Stimulated activated memory B cell treated with anti-CD40 and anti-IgM and Interleukin-4, amounts not matched to agents 10 μg/mL and 1 μg/mL and 100 μg/mL, for 72 hours (primary cell): ENCODE results near the gene MCM3AP.

Experiments used
- ATAC-seq: fragments of 150-1000 bp; cut with Tn5 transposase; 2 replicates; pipeline ENCODE4 v1.10.0; 2021
- H3K27ac Mint-ChIP-seq: one replicate; pipeline ENCODE4 v1.8.0; 2022; ENCODE audit warnings: mild to moderate bottlenecking, mixed read lengths
- H3K27me3 Mint-ChIP-seq: one replicate; pipeline ENCODE4 v1.8.0; 2022; ENCODE audit warnings: mixed read lengths
- H3K36me3 Mint-ChIP-seq: one replicate; pipeline ENCODE4 v1.8.0; 2022; ENCODE audit warnings: mixed read lengths
- H3K4me1 Mint-ChIP-seq: one replicate; pipeline ENCODE4 v1.8.0; 2022; ENCODE audit warnings: mixed read lengths
- H3K4me3 Mint-ChIP-seq: one replicate; pipeline ENCODE4 v1.8.0; 2022; ENCODE audit warnings: mild to moderate bottlenecking, moderate library complexity, mixed read lengths
- H3K9me3 Mint-ChIP-seq: one replicate; pipeline ENCODE4 v1.8.0; 2022; ENCODE audit warnings: mixed read lengths

Gene MCM3AP

GRCh38 chr21:46265736-46266525 lies 19.5 kb downstream of the MCM3AP start:
- H3K4me3 Mint-ChIP-seq, result no peak overlapping the region
- H3K27ac Mint-ChIP-seq, result peak overlapping the region; percentile 46
- no peaks in the 10 kb centered on the region for H3K9me3 Mint-ChIP-seq
- no peaks in the 10 kb centered on the region for H3K27me3 Mint-ChIP-seq
- no peak for ATAC-seq
- H3K36me3 Mint-ChIP-seq, result peaks cover 73% of the 10 kb centered on the region
- no peaks in the 10 kb centered on the region for H3K4me1 Mint-ChIP-seq

DNA sequence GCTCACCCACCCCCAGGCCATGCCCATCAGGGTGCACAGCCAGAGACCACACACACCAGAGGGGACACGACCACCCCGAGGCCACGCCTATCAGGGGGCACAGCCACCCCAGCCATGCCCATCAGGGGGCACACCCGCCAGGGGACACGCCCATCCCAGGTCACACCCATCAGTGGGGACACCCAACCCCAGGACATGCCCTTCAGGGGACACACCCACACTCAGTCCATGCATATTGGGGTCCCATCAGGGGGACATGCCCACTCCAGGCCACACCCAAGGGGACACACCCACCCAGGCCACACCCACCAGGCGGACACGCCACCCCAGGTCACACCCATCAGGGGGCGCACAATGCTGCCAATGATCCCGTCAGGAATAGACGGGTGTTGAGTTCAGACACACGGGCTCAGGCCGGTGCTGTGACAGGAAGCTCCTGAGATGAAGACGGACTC lies 20.7 kb downstream of the MCM3AP start:
- H3K27me3 Mint-ChIP-seq, result no peaks in the 10 kb centered on the region
- H3K36me3 Mint-ChIP-seq, result peaks cover 68% of the 10 kb centered on the region

DNA sequence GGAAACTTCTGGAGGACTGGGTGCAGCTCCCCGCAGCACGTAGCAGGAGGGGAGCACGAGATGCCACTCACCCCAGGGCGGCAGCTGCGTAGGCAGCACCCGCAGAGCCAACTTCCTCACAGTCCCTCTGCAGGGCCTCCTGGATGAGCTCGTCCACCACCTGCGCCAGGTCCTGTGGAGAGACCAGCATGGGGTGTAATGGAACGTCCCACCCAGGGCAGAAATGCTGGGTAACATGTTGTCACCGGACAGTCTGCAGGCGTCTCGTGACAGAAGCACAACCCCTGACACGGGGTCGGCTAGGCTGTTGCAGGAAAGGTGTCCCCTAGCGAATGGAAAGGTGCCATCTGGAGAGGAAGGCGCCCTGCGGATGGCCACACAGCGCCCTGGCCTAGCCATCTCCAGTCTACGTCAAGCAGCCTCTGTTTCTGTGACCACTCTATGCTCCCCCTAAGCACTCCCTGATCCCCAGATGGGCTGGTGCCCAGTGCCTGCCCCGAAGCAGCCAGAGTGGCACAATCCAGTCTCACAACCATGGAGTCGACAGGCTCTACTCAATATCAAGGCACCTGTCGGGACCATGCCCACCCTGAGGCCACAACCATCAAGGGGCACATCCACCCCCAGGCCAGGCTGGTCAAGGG lies 21.2 kb downstream of the MCM3AP start:
- Mint-ChIP-seq H3K4me3 (no peak overlapping the region), H3K27me3 (no peaks in the 10 kb centered on the region), H3K9me3 (no peaks in the 10 kb centered on the region), H3K36me3 (peaks cover 63% of the 10 kb centered on the region), H3K27ac (no peak overlapping the region), H3K4me1 (no peaks in the 10 kb centered on the region)
- ATAC-seq, result no peak

More for the DNA sequence above, 20.7 kb downstream of the MCM3AP start:
- Mint-ChIP-seq H3K9me3 (no peaks in the 10 kb centered on the region), H3K4me3 (no peak overlapping the region), H3K27ac (no peak overlapping the region), H3K4me1 (no peaks in the 10 kb centered on the region)
- ATAC-seq, result peak; percentile 71

DNA sequence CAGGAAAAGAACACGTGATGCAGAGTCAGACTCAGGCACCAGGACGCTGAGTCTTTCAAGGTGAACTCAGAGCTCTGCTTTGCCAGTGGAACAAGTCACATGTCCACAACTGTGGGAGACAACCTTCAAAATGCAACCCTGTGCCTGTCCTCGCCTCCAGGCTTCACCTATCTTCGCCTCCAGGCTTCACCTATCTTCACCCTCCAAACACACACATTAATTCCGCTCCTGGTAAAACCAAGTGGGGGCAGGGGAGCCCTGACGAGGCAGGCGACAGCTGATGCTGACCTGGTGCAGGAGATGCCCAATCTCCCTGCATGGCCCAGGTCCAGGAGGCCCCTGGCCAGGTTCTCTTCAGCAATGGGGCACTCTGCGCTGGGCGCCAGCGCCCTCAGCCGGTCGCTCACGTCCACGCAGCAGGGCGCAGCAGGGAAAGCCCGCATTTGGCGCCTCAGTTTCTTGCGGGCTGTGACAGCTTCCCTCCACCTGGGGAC lies 28.9 kb downstream of the MCM3AP start:
- no peak for ATAC-seq
- peaks cover 21% of the 10 kb centered on the region for H3K4me1 Mint-ChIP-seq
- no peaks in the 10 kb centered on the region for H3K27me3 Mint-ChIP-seq
- H3K4me3 Mint-ChIP-seq, result no peak overlapping the region
- peaks cover 69% of the 10 kb centered on the region for H3K36me3 Mint-ChIP-seq
- H3K9me3 Mint-ChIP-seq, result peaks cover 7% of the 10 kb centered on the region
- H3K27ac Mint-ChIP-seq, result no peak overlapping the region

GRCh38 chr21:46255758-46256337 lies 29.6 kb downstream of the MCM3AP start:
- H3K4me1 Mint-ChIP-seq, result peaks cover 23% of the 10 kb centered on the region
- no peak overlapping the region for H3K4me3 Mint-ChIP-seq
- peaks cover 63% of the 10 kb centered on the region for H3K36me3 Mint-ChIP-seq
- H3K27ac Mint-ChIP-seq, result peak overlapping the region; percentile 25
- no peaks in the 10 kb centered on the region for H3K27me3 Mint-ChIP-seq
- no peak for ATAC-seq
- peaks cover 7% of the 10 kb centered on the region for H3K9me3 Mint-ChIP-seq

- no peak for ATAC-seq
- Mint-ChIP-seq H3K27ac (peak overlapping the region; percentile 93), H3K27me3 (no peaks in the 10 kb centered on the region), H3K4me1 (peaks cover 30% of the 10 kb centered on the region), H3K4me3 (no peak overlapping the region), H3K9me3 (peaks cover 7% of the 10 kb centered on the region), H3K36me3 (peaks cover 67% of the 10 kb centered on the region)
These were observed 30.2 kb downstream of the MCM3AP start for GRCh38 chr21:46255166-46255565.

DNA sequence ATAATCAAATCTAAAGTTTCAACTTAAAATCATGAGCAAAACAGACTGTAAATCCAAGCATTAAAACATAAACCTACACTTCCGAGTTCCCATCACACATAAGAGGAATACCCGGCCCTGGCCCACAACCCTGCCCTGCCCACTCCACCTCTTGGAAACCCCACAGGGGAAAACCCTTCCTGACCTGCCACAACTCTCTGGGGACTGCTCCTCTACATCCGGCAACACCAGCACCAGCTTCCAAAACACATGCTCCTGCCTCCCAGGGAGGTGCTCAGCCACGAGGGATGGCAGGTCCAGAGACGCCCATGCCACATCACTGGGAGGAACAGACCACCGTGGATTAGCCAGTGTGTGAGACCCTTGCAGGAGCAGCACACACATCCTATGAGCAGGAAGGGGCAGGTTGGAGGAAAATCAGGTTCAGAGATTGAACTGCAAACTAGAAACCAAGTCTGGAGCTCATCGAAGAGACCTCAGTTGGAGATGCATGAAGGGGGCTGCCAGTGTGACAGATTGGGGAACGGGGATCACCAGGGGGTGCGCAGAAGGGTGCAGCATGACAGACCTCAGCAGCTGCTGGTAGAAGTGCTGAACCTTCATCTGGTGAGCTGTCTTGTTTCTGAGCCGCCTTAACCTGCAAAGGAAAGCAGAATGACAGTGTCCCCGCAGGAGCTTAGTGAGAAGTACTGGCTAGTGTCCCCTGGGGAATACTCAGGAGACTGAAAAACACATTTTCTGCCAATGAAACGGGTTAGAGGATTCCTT lies 31.0 kb downstream of the MCM3AP start:
- Mint-ChIP-seq H3K4me3 (peak overlapping the region; percentile 63), H3K4me1 (peaks cover 37% of the 10 kb centered on the region), H3K36me3 (peaks cover 75% of the 10 kb centered on the region), H3K27ac (peak overlapping the region; percentile 93), H3K27me3 (no peaks in the 10 kb centered on the region), H3K9me3 (peaks cover 7% of the 10 kb centered on the region)
- ATAC-seq, result peak; percentile 84

DNA sequence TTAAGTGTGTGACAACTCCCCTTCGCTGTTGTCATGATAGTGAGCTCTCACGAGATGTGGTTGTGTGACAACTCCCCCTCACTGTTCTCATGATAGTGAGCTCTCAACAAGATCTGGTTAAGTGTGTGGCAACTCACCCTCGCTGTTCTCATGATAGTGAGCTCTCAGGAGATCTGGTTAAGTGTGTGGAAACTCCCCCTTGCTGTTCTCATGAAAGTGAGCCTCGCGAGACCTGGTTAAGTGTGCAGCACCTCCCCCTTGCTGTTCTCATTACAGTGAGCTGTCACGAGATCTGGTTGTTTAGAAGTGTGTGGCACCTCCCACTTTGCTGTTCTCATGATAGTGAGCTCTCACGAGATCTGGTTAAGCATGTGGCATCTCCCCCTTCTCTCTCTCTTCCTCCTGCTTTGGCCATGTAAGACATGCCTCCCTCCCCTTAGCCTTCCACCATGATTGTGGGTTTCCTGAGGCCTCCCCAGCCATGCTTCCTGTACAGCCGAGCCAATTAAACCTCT lies 31.7 kb downstream of the MCM3AP start:
- Mint-ChIP-seq H3K4me3 (peak overlapping the region; percentile 63), H3K36me3 (peaks cover 77% of the 10 kb centered on the region), H3K9me3 (peaks cover 7% of the 10 kb centered on the region), H3K27me3 (no peaks in the 10 kb centered on the region), H3K27ac (peak overlapping the region; percentile 93), H3K4me1 (peaks cover 41% of the 10 kb centered on the region)
- ATAC-seq, result peak; percentile 88

GRCh38 chr21:46252840-46253239 lies 32.6 kb downstream of the MCM3AP start:
- Mint-ChIP-seq H3K36me3 (peaks cover 75% of the 10 kb centered on the region), H3K4me3 (no peak overlapping the region), H3K9me3 (peaks cover 7% of the 10 kb centered on the region), H3K4me1 (peaks cover 47% of the 10 kb centered on the region), H3K27me3 (no peaks in the 10 kb centered on the region), H3K27ac (peak overlapping the region; percentile 93)
- ATAC-seq, result no peak

DNA sequence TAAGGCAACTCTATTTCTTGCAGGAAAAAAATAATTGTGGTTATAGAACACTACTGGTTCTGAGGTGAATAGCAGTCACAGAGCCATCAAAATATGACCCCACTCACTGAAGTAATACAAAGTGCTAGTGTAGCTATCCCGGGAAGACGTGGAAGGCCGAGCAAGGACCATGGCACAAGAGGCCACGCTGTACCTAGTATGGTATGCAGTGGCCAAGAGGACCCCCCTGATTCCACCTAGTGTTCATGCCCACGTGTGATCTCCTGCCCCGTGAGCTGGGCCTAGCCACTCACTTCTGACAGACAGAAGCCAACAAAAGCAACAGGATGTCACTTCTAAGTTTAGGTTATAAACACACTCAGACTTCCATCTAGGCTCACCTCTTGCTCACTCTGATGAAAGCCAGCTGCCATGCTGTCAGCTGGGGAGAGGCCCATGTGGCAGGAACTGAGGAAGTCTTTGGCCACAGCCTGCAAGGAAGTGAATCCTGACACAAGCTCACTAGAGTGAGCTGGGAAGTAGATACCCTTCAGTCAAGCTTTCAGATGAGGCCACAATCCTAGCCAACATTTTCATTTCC lies 35.2 kb downstream of the MCM3AP start:
- peak overlapping the region; percentile 41 for H3K27ac Mint-ChIP-seq
- peaks cover 68% of the 10 kb centered on the region for H3K36me3 Mint-ChIP-seq
- peaks cover 7% of the 10 kb centered on the region for H3K9me3 Mint-ChIP-seq
- ATAC-seq, result no peak
- H3K4me1 Mint-ChIP-seq, result peaks cover 47% of the 10 kb centered on the region
- no peak overlapping the region for H3K4me3 Mint-ChIP-seq
- H3K27me3 Mint-ChIP-seq, result no peaks in the 10 kb centered on the region

- peaks cover 32% of the 10 kb centered on the region for H3K4me1 Mint-ChIP-seq
- no peak overlapping the region for H3K4me3 Mint-ChIP-seq
- H3K27ac Mint-ChIP-seq, result no peak overlapping the region
- no peaks in the 10 kb centered on the region for H3K27me3 Mint-ChIP-seq
- peaks cover 5% of the 10 kb centered on the region for H3K9me3 Mint-ChIP-seq
- no peak for ATAC-seq
- H3K36me3 Mint-ChIP-seq, result peaks cover 62% of the 10 kb centered on the region
These were observed 36.6 kb downstream of the MCM3AP start for GRCh38 chr21:46248827-46249226.

- peaks cover 28% of the 10 kb centered on the region for H3K4me1 Mint-ChIP-seq
- H3K4me3 Mint-ChIP-seq, result no peak overlapping the region
- H3K9me3 Mint-ChIP-seq, result peaks cover under 1% of the 10 kb centered on the region
- H3K36me3 Mint-ChIP-seq, result peaks cover 62% of the 10 kb centered on the region
- H3K27ac Mint-ChIP-seq, result no peak overlapping the region
- H3K27me3 Mint-ChIP-seq, result no peaks in the 10 kb centered on the region
- ATAC-seq, result no peak
These were observed 37.0 kb downstream of the MCM3AP start for GRCh38 chr21:46248422-46248782.

- peaks cover 26% of the 10 kb centered on the region for H3K4me1 Mint-ChIP-seq
- no peak overlapping the region for H3K27ac Mint-ChIP-seq
- ATAC-seq, result no peak
- no peaks in the 10 kb centered on the region for H3K27me3 Mint-ChIP-seq
- no peak overlapping the region for H3K4me3 Mint-ChIP-seq
- H3K36me3 Mint-ChIP-seq, result peaks cover 65% of the 10 kb centered on the region
- H3K9me3 Mint-ChIP-seq, result no peaks in the 10 kb centered on the region
These were observed 37.6 kb downstream of the MCM3AP start for GRCh38 chr21:46247699-46248421.

DNA sequence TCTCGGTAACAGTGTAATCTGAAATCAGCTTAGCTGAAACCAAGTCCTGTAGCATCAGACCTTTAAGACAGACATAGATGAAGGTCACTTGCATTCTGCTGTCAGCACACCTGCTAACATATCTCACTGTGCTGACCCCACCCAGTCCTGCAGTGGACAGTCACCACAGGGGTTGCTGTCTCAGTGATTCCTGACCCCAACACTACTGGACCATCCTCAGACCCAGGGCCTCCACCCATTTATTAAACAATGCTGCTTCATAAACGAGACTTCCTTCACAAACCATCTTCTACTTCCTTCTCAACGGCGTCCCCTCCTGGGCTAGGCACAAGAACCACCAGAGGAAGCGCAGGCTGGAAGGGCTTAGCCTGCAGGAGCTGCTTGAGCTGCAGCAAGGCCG lies 39.1 kb downstream of the MCM3AP start:
- no peaks in the 10 kb centered on the region for H3K9me3 Mint-ChIP-seq
- no peak overlapping the region for H3K27ac Mint-ChIP-seq
- peaks cover 26% of the 10 kb centered on the region for H3K4me1 Mint-ChIP-seq
- H3K4me3 Mint-ChIP-seq, result no peak overlapping the region
- no peak for ATAC-seq
- peaks cover 72% of the 10 kb centered on the region for H3K36me3 Mint-ChIP-seq
- no peaks in the 10 kb centered on the region for H3K27me3 Mint-ChIP-seq
